GM13976 (cell line): Measurements from ENCODE around the gene EPS8L3.
"Not testable (repeated sequence)": the region's sequence is repeated elsewhere in the genome, so short reads cannot be mapped to it uniquely, and the experiment has no call there.

Experiments used
- DNase-seq: peaks from one replicate; pipeline ENCODE4 v3.0.0; 2012; ENCODE audit warnings: low spot score
- in situ Hi-C: fragments of 300-500 bp; cut with MboI; formaldehyde crosslinking; loops from one replicate; pipeline ENCODE4 v1.12.0; 2022; ENCODE audit warnings: low sequenced_read_pairs, mixed read lengths, inconsistent platforms; ENCODE audit not compliant: unreplicated experiment
- TF ChIP-seq, protein P1 (sequence below): IDR thresholded peaks from 2 replicates; pipeline ENCODE4 v1.5.1; 2012; ENCODE audit warnings: borderline replicate concordance, mild to moderate bottlenecking; ENCODE audit not compliant: insufficient read depth; ENCODE audit errors: extremely low read depth, missing control alignments, control extremely low read depth

The EPS8L3 gene

GRCh38 chr1:109769330-109770078 is 5.8 kb upstream of the EPS8L3 start:
- no peak for DNase-seq
- in situ Hi-C loops = loop anchor here (5.0 kb wide), 2 partner anchors 127 to 222 kb away; partner anchors contain the start of gene GNAI3

DNA sequence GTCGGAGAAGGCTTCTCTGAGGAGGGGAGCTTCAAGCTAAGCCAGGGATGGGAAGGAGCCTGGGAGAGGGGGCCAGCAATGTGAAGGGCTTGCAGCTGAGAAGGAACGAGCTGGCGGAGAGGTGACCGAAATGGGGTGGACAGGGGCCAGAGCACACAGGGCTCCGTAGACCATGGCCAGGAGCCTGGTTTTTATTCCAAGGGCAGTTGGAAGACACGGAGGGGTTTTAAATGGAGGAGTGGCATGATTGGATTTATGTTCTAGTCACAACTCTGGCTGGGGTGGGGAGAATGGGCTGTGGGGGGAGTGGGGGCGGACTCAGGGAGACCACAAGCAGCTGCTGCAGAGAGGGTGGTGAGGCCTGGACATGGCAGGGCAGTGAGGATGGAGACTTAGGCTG is 5.1 kb upstream of the EPS8L3 start:
- in situ Hi-C loops = no loop called here
- TF ChIP-seq, protein P1, sequence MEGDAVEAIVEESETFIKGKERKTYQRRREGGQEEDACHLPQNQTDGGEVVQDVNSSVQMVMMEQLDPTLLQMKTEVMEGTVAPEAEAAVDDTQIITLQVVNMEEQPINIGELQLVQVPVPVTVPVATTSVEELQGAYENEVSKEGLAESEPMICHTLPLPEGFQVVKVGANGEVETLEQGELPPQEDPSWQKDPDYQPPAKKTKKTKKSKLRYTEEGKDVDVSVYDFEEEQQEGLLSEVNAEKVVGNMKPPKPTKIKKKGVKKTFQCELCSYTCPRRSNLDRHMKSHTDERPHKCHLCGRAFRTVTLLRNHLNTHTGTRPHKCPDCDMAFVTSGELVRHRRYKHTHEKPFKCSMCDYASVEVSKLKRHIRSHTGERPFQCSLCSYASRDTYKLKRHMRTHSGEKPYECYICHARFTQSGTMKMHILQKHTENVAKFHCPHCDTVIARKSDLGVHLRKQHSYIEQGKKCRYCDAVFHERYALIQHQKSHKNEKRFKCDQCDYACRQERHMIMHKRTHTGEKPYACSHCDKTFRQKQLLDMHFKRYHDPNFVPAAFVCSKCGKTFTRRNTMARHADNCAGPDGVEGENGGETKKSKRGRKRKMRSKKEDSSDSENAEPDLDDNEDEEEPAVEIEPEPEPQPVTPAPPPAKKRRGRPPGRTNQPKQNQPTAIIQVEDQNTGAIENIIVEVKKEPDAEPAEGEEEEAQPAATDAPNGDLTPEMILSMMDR = no peak
- DNase-seq = no peak

More at GRCh38 chr1:109769330-109770078, 5.8 kb upstream of the EPS8L3 start:
- TF ChIP-seq, protein P1 = no peak

GRCh38 chr1:109768335-109768650 is 4.6 kb upstream of the EPS8L3 start:
- in situ Hi-C loops = no loop called here
- TF ChIP-seq, protein P1 = no peak

DNA sequence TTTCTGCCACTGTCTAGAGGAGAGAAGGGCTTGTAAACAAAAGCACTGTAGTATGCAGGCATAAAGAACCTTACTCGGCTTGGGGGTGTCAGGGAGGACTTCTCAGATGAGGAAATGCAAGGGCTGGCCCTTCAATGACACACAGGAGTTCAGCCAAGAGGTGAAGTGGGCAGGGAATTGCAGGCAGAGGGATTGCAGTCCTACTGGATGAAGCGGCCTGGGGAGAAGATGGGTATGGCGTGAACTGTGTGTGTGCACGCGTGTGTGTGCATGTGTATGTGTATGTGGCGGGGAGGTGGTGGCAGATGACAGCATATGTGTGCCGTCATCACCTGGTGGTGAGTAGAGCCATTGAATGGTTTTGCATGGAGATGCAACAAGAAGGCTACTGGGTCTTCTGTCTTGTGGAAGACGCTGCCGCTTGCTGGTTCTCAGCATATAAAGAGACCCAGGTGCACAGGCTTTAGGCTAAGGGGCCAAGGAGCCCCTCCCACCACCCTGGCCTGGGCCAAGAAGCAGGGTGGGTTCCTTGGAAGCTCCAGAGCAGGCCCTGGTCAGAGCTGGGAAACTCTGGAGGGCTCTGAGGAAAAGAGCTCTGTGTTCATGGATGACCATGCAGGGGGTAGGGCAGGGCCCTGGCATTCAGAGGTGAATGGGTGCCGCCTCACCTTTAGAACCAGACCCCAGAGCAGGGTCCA is 4.1 kb upstream of the EPS8L3 start:
- in situ Hi-C loops = no loop called here
- no peak for DNase-seq
- TF ChIP-seq, protein P1 = no peak

More at GRCh38 chr1:109768335-109768650, 4.6 kb upstream of the EPS8L3 start:
- no peak for DNase-seq

- in situ Hi-C loops, DNase-seq: not testable (repeated sequence)
These were observed 3.4 kb upstream of the EPS8L3 start for GRCh38 chr1:109766991-109767636.

DNA sequence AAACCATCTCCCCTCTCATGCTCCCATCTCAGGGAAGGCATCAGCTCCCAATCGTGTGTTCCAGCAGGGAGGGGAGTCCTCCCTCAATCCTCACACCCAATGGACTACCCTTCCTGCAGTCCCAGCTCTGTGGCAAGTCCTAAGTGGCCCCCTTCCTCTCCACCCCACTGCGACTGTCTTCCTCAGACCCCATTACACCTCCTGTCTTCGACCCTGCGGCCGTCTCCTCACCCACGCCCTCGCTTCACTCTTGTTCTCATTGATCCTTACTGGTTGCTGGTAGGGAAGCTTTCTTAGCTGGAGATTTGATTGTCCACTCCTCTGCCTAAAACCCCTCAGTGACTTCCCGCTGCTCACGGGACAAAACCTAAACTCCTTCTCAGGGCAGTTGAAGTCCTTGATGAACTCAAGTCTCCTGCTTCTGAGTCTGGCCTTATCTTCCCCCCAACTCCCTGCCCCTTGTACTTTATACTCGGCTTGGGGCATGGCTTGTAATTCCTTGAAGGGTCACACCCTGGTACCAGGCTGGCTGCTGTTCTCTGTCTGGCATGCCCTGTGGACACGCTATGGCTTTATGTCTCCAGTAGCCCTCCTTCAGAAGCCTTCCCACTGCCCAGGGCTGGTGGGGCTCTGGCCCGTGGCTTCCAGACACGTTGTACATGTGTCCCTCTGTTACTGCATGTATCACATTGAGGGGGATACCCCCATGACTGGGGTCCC is 2.3 kb upstream of the EPS8L3 start:
- no peak for DNase-seq
- in situ Hi-C loops = no loop called here
- TF ChIP-seq, protein P1 = no peak
